RWPE2 (cell line): ENCODE data around the gene MAPK6.
A peak's percentile ranks its signal among the peaks of the same experiment; 100 is the strongest.
"Not testable (repeated sequence)": the region's sequence is repeated elsewhere in the genome, so short reads cannot be mapped to it uniquely, and the experiment has no call there.

Experiments
- ATAC-seq: fragments of 200-7000 bp; cut with Tn5 transposase; 3 replicates; pipeline ENCODE4 v1.9.1; 2021; ENCODE audit warnings: low read depth
- DNase-seq: peaks from one replicate; pipeline ENCODE4 v3.0.0-alpha.2; 2020; ENCODE audit warnings: low spot score
- H3K27ac ChIP-seq: fragments of 450-650 bp; 2 replicates; pipeline ENCODE4 v1.5.1; 2017; ENCODE audit warnings: mild to moderate bottlenecking; ENCODE audit not compliant: poor library complexity, severe bottlenecking
- H3K27me3 ChIP-seq: fragments of 250-450 bp; sonication (Bioruptor Pico); 2 replicates; pipeline ENCODE4 v1.5.1; 2021; ENCODE audit warnings: mild to moderate bottlenecking, moderate library complexity; ENCODE audit not compliant: insufficient read depth, poor library complexity, severe bottlenecking
- H3K36me3 ChIP-seq: fragments of 250-450 bp; sonication (Bioruptor Pico); 2 replicates; pipeline ENCODE4 v1.5.1; 2020; ENCODE audit warnings: low read depth, mild to moderate bottlenecking, moderate library complexity
- H3K4me1 ChIP-seq: fragments of 250-450 bp; sonication (Bioruptor Pico); 2 replicates; pipeline ENCODE4 v1.5.1; 2021; ENCODE audit warnings: mild to moderate bottlenecking, moderate library complexity; ENCODE audit not compliant: insufficient read depth, poor library complexity, severe bottlenecking
- H3K4me3 ChIP-seq: fragments of 250-450 bp; sonication (Bioruptor Pico); 2 replicates; pipeline ENCODE4 v1.5.1; 2021; ENCODE audit warnings: mild to moderate bottlenecking, moderate library complexity; ENCODE audit not compliant: severe bottlenecking
- H3K9me3 ChIP-seq: fragments of 250-450 bp; sonication (Bioruptor Pico); 2 replicates; pipeline ENCODE4 v1.5.1; 2021; ENCODE audit warnings: mild to moderate bottlenecking, moderate library complexity; ENCODE audit not compliant: severe bottlenecking
- TF ChIP-seq, protein P1 (sequence below): fragments of 450-650 bp; IDR thresholded peaks from one replicate; pipeline ENCODE4 v1.5.1; 2017; ENCODE audit warnings: mild to moderate bottlenecking, moderate library complexity; ENCODE audit not compliant: poor library complexity, severe bottlenecking

The MAPK6 gene

GRCh38 chr15:52037889-52038505, 19.0 kb downstream of the MAPK6 start:
- peak overlapping the region; percentile 48 for H3K27ac ChIP-seq
- no peaks in the 10 kb centered on the region for H3K27me3 ChIP-seq
- H3K9me3 ChIP-seq, result peaks cover 5% of the 10 kb centered on the region
- no peak overlapping the region for H3K4me3 ChIP-seq
- no peak for DNase-seq
- H3K36me3 ChIP-seq, result peaks cover 77% of the 10 kb centered on the region
- TF ChIP-seq, protein P1, sequence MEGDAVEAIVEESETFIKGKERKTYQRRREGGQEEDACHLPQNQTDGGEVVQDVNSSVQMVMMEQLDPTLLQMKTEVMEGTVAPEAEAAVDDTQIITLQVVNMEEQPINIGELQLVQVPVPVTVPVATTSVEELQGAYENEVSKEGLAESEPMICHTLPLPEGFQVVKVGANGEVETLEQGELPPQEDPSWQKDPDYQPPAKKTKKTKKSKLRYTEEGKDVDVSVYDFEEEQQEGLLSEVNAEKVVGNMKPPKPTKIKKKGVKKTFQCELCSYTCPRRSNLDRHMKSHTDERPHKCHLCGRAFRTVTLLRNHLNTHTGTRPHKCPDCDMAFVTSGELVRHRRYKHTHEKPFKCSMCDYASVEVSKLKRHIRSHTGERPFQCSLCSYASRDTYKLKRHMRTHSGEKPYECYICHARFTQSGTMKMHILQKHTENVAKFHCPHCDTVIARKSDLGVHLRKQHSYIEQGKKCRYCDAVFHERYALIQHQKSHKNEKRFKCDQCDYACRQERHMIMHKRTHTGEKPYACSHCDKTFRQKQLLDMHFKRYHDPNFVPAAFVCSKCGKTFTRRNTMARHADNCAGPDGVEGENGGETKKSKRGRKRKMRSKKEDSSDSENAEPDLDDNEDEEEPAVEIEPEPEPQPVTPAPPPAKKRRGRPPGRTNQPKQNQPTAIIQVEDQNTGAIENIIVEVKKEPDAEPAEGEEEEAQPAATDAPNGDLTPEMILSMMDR, result no peak
- H3K4me1 ChIP-seq, result peaks cover 37% of the 10 kb centered on the region
- no peak for ATAC-seq

DNA sequence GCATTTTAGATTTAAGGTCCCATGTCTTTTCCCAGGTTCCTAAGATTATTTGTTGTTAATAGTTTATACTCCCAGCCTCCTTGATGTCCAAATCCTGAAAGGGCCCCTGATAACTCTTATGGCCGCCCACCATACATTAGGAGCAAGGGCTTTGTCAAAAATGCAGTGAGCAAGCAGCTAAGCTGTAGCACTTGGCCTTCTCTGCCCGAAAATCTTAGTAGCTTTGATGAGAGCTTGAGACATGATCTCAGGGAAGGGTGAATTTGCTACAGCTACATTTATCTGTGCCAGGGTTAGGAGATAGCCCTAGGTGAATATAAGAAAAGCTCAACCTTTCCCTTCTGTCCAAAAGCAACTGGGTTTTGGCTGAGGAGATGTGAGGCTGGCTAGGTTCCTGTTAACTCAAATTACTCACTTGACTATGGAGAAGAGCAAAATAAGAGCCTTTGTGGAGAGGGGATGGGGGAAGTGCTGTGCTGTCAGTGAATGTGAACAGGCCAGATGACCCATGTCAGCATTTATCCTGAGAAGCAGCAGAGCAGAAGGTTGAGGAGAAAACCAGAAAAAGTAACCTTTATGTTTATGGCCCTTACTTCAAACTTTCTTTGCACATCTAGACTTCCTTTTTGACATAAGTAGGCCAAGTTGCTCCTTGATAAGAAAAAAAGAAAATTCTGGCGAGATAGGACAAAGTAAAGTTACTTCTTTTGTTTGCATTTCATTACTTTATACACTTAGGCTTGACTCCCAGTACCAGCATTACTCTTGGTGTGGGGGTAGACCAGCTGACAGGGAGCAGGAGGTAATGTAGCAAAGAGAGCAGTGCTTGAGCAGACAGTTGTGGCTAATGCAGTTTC, 21.1 kb downstream of the MAPK6 start:
- TF ChIP-seq, protein P1, result no peak
- Histone ChIP-seq H3K27ac (peak overlapping the region; percentile 48), H3K36me3 (peaks cover 74% of the 10 kb centered on the region), H3K4me1 (peaks cover 37% of the 10 kb centered on the region), H3K9me3 (no peaks in the 10 kb centered on the region), H3K27me3 (no peaks in the 10 kb centered on the region), H3K4me3 (no peak overlapping the region)
- DNase-seq (no peak), ATAC-seq (peak; percentile 10; the same call in 2 of the 3 replicates)

GRCh38 chr15:52042051-52042851, 23.2 kb downstream of the MAPK6 start:
- TF ChIP-seq, protein P1, result no peak
- Histone ChIP-seq H3K4me3 (no peak overlapping the region), H3K27me3 (no peaks in the 10 kb centered on the region), H3K36me3 (peaks cover 74% of the 10 kb centered on the region), H3K9me3 (no peaks in the 10 kb centered on the region), H3K27ac (peak overlapping the region; percentile 48), H3K4me1 (peaks cover 36% of the 10 kb centered on the region)
- ATAC-seq, result peak; percentile 81
- DNase-seq, result no peak

- H3K27me3 ChIP-seq, DNase-seq, H3K4me3 ChIP-seq, ATAC-seq, H3K9me3 ChIP-seq, H3K27ac ChIP-seq: not testable (repeated sequence)
- peaks cover 27% of the 10 kb centered on the region for H3K4me1 ChIP-seq
- H3K36me3 ChIP-seq, result peaks cover 96% of the 10 kb centered on the region
- TF ChIP-seq, protein P1, result peak; percentile 7
These were observed 26.8 kb downstream of the MAPK6 start for GRCh38 chr15:52045795-52046298.

DNA sequence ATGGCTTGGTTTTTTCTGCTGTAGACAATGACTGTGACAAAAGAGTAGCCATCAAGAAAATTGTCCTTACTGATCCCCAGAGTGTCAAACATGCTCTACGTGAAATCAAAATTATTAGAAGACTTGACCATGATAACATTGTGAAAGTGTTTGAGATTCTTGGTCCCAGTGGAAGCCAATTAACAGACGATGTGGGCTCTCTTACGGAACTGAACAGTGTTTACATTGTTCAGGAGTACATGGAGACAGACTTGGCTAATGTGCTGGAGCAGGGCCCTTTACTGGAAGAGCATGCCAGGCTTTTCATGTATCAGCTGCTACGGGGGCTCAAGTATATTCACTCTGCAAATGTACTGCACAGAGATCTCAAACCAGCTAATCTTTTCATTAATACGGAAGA, 27.5 kb downstream of the MAPK6 start:
- ATAC-seq, H3K9me3 ChIP-seq, H3K4me3 ChIP-seq, H3K27ac ChIP-seq, DNase-seq, H3K27me3 ChIP-seq: not testable (repeated sequence)
- Histone ChIP-seq H3K4me1 (peaks cover 24% of the 10 kb centered on the region), H3K36me3 (peaks cover 96% of the 10 kb centered on the region)
